ENCODE data around the gene CLTC.

CLTC gene

DNA sequence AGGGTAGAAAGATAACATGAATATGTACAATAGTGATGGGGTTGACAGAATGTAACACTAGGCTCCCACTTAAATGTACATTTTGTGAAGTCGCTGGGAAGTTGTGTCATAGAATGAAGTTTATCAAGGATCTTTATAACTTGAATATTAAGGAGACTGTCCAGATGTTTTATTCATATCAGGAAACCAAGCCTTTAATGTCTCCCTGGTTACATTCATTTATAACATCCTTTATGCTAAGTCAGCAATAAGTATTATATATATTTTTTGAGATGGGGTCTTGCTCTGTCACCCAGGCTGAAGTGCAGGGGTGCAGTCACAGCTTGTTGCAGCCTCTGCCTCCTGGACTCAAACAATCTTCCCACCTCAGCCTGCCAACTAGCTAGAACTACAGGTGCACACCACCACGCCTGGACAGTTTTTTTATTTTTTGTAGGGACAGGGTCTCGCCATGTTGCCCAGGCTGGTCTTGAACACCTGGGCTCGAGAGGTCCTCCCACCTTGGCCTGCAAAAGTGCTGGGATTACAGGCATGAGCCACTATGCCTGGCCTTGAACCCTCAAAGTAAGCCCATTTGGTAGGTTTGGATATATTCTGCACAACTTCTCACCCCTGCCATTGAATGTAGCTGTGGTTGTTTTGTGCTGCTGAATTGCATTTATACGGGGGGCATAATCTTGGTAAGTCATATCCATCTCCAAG lies 14.1 kb downstream of the CLTC start:
- Histone ChIP-seq H3K27ac (ENCODE audit: low read depth, low read length) (no peak overlapping the region), H3K9me3 (ENCODE audit: control insufficient read depth, insufficient read depth, low read depth, low read length) (peaks cover 10% of the 10 kb centered on the region; the same call in 1 of the 2 replicates), H3K9ac (ENCODE audit: low read length) (no peak overlapping the region), H3K36me3 (ENCODE audit: control insufficient read depth, insufficient read depth, low read length) (peaks cover 20% of the 10 kb centered on the region), H3K4me3 (ENCODE audit: low read depth, low read length) (no peak overlapping the region), H3K4me1 (ENCODE audit: control insufficient read depth, insufficient read depth, low read length) (peaks cover 12% of the 10 kb centered on the region; the same call in 1 of the 2 replicates), H3K27me3 (ENCODE audit: control insufficient read depth, insufficient read depth, low read length) (no peaks in the 10 kb centered on the region)

- H3K9ac ChIP-seq (ENCODE audit: low read length) = no peak overlapping the region
- peaks cover 12% of the 10 kb centered on the region for H3K36me3 ChIP-seq (ENCODE audit: control insufficient read depth, insufficient read depth, low read length)
- peaks cover 12% of the 10 kb centered on the region; the same call in 1 of the 2 replicates for H3K4me1 ChIP-seq (ENCODE audit: control insufficient read depth, insufficient read depth, low read length)
- H3K9me3 ChIP-seq (ENCODE audit: control insufficient read depth, insufficient read depth, low read depth, low read length) = peaks cover 10% of the 10 kb centered on the region; the same call in 1 of the 2 replicates
- no peak overlapping the region for H3K4me3 ChIP-seq (ENCODE audit: low read depth, low read length)
- no peaks in the 10 kb centered on the region for H3K27me3 ChIP-seq (ENCODE audit: control insufficient read depth, insufficient read depth, low read length)
- no peak overlapping the region for H3K27ac ChIP-seq (ENCODE audit: low read depth, low read length)
These were observed 15.2 kb downstream of the CLTC start for GRCh38 chr17:59634632-59635541.

DNA sequence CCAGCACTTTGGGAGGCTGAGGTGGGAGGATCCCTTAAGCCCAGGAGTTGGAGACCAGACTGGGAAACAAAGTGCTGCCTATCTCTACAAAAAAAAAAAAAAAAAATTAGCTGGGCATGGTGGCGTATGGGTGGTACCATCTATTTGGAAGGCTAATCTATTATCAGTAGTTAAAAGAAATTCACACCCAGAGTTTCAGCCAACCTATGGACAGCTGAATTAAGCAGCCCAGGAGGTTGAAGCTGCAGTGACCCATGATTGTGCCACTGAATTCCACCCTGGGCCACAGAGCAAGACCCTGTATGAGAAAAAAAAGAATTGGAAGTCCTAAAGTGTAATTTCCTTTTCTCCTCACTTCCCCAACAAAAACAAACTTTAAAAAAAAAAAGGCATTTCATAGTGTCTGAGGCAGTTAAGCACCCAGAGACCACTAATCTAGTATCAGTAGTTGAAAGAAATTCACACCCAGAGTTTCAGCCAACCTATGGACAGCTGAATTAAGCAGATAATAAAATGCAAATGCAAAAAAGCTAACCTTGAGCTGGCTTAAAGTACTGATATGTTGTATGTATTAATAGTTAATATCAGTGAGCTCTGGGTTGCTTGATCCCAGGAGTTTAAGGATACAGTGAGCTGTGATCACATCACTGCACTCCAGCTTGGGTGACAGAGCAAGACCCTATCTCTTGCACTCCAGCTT lies 18.1 kb downstream of the CLTC start:
- Histone ChIP-seq H3K9ac (ENCODE audit: low read length) (no peak overlapping the region), H3K4me1 (ENCODE audit: control insufficient read depth, insufficient read depth, low read length) (peaks cover 12% of the 10 kb centered on the region; the same call in 1 of the 2 replicates), H3K27ac (ENCODE audit: low read depth, low read length) (no peak overlapping the region)

DNA sequence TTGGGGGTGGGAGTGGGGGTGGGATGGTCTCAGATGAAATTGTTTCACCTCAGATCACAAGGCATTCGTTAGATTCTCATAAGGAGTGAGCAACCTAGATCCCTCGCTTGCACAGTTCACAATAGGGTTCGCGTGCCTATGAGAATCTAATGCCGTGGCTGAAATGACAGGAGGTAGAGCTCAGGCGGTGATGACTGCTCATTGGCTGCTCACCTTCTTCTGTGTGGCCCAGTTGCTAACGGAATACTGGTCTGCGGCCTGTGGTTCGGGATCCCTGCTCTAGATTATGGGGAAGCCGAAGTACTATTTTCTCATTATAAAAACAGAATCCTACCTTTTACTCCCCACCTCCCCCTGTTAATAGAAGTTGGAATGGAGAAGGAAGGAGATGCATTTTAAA lies 18.9 kb downstream of the CLTC start:
- H3K27me3 ChIP-seq (ENCODE audit: control insufficient read depth, insufficient read depth, low read length) = no peaks in the 10 kb centered on the region
- H3K4me1 ChIP-seq (ENCODE audit: control insufficient read depth, insufficient read depth, low read length) = peaks cover 12% of the 10 kb centered on the region; the same call in 1 of the 2 replicates
- 0 out of 2 replicates have a peak, but pooled peaks cover 3% of the 10 kb centered on the region for H3K36me3 ChIP-seq (ENCODE audit: control insufficient read depth, insufficient read depth, low read length)
- H3K9me3 ChIP-seq (ENCODE audit: control insufficient read depth, insufficient read depth, low read depth, low read length) = no peaks in the 10 kb centered on the region
- H3K4me3 ChIP-seq (ENCODE audit: low read depth, low read length) = no peak overlapping the region
- no peak overlapping the region for H3K9ac ChIP-seq (ENCODE audit: low read length)
- no peak overlapping the region for H3K27ac ChIP-seq (ENCODE audit: low read depth, low read length)

More for the DNA sequence above, 18.1 kb downstream of the CLTC start:
- H3K27me3 ChIP-seq (ENCODE audit: control insufficient read depth, insufficient read depth, low read length) = no peaks in the 10 kb centered on the region
- no peaks in the 10 kb centered on the region for H3K36me3 ChIP-seq (ENCODE audit: control insufficient read depth, insufficient read depth, low read length)
- H3K9me3 ChIP-seq (ENCODE audit: control insufficient read depth, insufficient read depth, low read depth, low read length) = no peaks in the 10 kb centered on the region
- H3K4me3 ChIP-seq (ENCODE audit: low read depth, low read length) = no peak overlapping the region

DNA sequence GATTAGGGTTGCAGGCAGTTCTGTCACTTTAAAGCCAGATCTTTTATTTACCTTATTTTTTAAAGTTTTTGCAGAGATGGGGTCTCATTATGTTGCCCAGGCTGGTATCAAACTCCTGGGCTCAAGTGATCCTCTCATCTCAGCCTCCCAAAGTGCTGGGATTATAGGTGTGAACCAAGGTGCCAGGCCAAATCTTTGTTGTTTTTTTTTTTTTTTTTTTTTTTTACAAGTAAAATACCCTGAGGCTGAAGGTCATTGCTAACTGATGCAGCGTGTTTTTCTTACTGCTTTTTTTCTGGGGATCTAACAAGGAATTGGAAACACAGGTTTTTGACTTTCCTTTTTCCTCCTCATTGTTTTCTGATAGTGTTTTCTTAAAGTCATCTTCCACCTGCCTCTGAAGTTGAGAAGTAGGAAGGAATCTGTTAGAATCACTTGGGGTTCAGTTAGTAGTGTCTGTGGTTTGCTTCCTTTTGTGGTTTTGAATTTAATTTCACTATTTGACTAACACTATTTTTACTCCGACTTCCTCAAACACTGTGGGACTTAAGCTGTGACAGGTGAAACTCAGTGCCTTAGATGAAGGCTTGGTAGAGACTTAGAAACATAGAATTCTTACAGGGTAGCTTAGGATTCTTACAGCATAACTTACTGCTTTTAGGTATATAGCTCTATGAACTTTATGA lies 22.2 kb downstream of the CLTC start:
- Histone ChIP-seq H3K4me3 (ENCODE audit: low read depth, low read length) (no peak overlapping the region), H3K27ac (ENCODE audit: low read depth, low read length) (no peak overlapping the region), H3K4me1 (ENCODE audit: control insufficient read depth, insufficient read depth, low read length) (no peaks in the 10 kb centered on the region)

DNA sequence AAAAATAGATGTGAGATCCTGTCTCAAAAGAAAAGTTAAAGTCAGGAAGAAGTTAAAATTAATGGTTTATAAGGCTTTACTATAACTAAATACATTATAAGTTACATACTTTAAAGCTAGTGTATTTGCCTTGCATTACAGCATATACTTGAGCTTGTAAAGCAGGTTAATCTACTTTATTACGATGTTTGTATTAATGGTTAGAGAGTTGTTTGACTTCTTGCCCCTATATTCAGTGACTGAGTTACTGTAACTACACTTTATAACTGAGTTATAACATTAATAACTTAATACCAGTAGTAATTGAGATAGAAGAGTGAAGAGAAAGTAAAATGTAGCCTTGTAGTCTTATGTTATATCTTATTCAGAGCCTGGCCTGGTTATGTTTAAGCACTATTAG lies 22.9 kb downstream of the CLTC start:
- no peak overlapping the region for H3K4me3 ChIP-seq (ENCODE audit: low read depth, low read length)
- H3K27me3 ChIP-seq (ENCODE audit: control insufficient read depth, insufficient read depth, low read length) = no peaks in the 10 kb centered on the region
- H3K9me3 ChIP-seq (ENCODE audit: control insufficient read depth, insufficient read depth, low read depth, low read length) = no peaks in the 10 kb centered on the region
- no peaks in the 10 kb centered on the region for H3K4me1 ChIP-seq (ENCODE audit: control insufficient read depth, insufficient read depth, low read length)
- no peak overlapping the region for H3K9ac ChIP-seq (ENCODE audit: low read length)
- H3K36me3 ChIP-seq (ENCODE audit: control insufficient read depth, insufficient read depth, low read length) = peaks cover 41% of the 10 kb centered on the region
- no peak overlapping the region for H3K27ac ChIP-seq (ENCODE audit: low read depth, low read length)

More for the DNA sequence above, 22.2 kb downstream of the CLTC start:
- Histone ChIP-seq H3K27me3 (ENCODE audit: control insufficient read depth, insufficient read depth, low read length) (no peaks in the 10 kb centered on the region), H3K9ac (ENCODE audit: low read length) (no peak overlapping the region), H3K36me3 (ENCODE audit: control insufficient read depth, insufficient read depth, low read length) (peaks cover 34% of the 10 kb centered on the region), H3K9me3 (ENCODE audit: control insufficient read depth, insufficient read depth, low read depth, low read length) (no peaks in the 10 kb centered on the region)

- no peaks in the 10 kb centered on the region for H3K4me1 ChIP-seq (ENCODE audit: control insufficient read depth, insufficient read depth, low read length)
- H3K4me3 ChIP-seq (ENCODE audit: low read depth, low read length) = no peak overlapping the region
- no peaks in the 10 kb centered on the region for H3K9me3 ChIP-seq (ENCODE audit: control insufficient read depth, insufficient read depth, low read depth, low read length)
- peaks cover 49% of the 10 kb centered on the region for H3K36me3 ChIP-seq (ENCODE audit: control insufficient read depth, insufficient read depth, low read length)
- no peak overlapping the region for H3K9ac ChIP-seq (ENCODE audit: low read length)
- H3K27me3 ChIP-seq (ENCODE audit: control insufficient read depth, insufficient read depth, low read length) = no peaks in the 10 kb centered on the region
- no peak overlapping the region for H3K27ac ChIP-seq (ENCODE audit: low read depth, low read length)
These were observed 23.8 kb downstream of the CLTC start for GRCh38 chr17:59643159-59644140.

DNA sequence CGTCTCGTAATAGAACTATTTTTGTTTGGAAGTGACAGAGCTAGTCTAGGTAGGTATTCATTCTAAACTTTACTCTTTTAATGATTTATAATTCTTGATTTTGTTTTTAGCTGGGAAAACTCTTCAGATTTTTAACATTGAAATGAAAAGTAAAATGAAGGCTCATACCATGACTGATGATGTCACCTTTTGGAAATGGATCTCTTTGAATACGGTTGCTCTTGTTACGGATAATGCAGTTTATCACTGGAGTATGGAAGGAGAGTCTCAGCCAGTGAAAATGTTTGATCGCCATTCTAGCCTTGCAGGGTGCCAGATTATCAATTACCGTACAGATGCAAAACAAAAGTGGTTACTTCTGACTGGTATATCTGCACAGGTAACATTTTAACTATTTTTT lies 27.6 kb downstream of the CLTC start:
- Histone ChIP-seq H3K9ac (ENCODE audit: low read length) (no peak overlapping the region), H3K4me3 (ENCODE audit: low read depth, low read length) (no peak overlapping the region), H3K27ac (ENCODE audit: low read depth, low read length) (no peak overlapping the region), H3K9me3 (ENCODE audit: control insufficient read depth, insufficient read depth, low read depth, low read length) (no peaks in the 10 kb centered on the region), H3K27me3 (ENCODE audit: control insufficient read depth, insufficient read depth, low read length) (no peaks in the 10 kb centered on the region), H3K4me1 (ENCODE audit: control insufficient read depth, insufficient read depth, low read length) (no peaks in the 10 kb centered on the region), H3K36me3 (ENCODE audit: control insufficient read depth, insufficient read depth, low read length) (peaks cover 88% of the 10 kb centered on the region)

DNA sequence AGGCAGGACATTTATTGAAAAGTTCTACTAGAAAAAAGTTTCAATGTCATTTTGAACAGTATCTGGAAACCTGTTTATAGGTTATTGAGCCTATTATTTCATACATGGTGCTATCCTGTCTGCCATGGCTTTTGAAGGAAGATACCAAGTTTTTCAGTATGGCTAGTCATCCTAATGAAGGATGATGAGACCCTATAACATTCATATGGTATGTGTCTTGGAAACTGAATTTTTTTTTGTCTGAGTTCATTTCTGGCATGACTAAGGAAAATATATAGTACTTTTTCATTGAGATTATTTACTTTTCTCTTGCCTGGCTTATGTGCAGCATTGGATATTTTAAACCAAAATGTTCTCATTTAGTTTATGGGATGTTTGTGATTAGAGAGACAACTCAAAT lies 30.2 kb downstream of the CLTC start:
- H3K4me1 ChIP-seq (ENCODE audit: control insufficient read depth, insufficient read depth, low read length) = no peaks in the 10 kb centered on the region
- no peaks in the 10 kb centered on the region for H3K9me3 ChIP-seq (ENCODE audit: control insufficient read depth, insufficient read depth, low read depth, low read length)
- H3K4me3 ChIP-seq (ENCODE audit: low read depth, low read length) = no peak overlapping the region
- H3K27me3 ChIP-seq (ENCODE audit: control insufficient read depth, insufficient read depth, low read length) = no peaks in the 10 kb centered on the region
- no peak overlapping the region for H3K27ac ChIP-seq (ENCODE audit: low read depth, low read length)
- peaks cover 93% of the 10 kb centered on the region for H3K36me3 ChIP-seq (ENCODE audit: control insufficient read depth, insufficient read depth, low read length)
- no peak overlapping the region for H3K9ac ChIP-seq (ENCODE audit: low read length)

Data from HUES6 (cell line).